SK-N-SH (cell line): ENCODE measurements around the gene BTBD9. TPM values are rescaled to one million over a fixed set of nuclear protein-coding genes. Genes with fewer than 3 reads are reported as not detected.

ENCODE experiments used
- CTCF ChIA-PET: fragments of 300-600, 350-600 bp; formaldehyde crosslinking; extraction: SDS; loops from one replicate; lab custom pipeline; 2021; lab: Yijun Ruan, JAX
- POLR2A ChIA-PET: fragments of 350-600 bp; sonication (Branson Sonifier 250); formaldehyde crosslinking; extraction: SDS; loops from one replicate; lab custom pipeline; 2020; ENCODE audit warnings: antibody characterized with exemption, inconsistent platforms; lab: Yijun Ruan, JAX
- DNase-seq: peaks from one replicate; pipeline ENCODE4 v3.0.0; 2012
- H2AFZ ChIP-seq: fragments of 200-600 bp; sonication (generic); 2 replicates; pipeline ENCODE4 v1.8.1; 2016; ENCODE audit warnings: antibody characterized with exemption, mild to moderate bottlenecking, low read depth
- H3F3A ChIP-seq: fragments of 200-600 bp; sonication (generic); replicated peaks from 2 replicates; pipeline ENCODE3; 2016; ENCODE audit warnings: antibody characterized with exemption, mild to moderate bottlenecking; ENCODE audit not compliant: insufficient read depth
- H3K27ac ChIP-seq, 2 experiments: fragments of 200-500 bp in 1 of 2; fragments of 200-600 bp in 1 of 2; sonication (Bioruptor generic) in 1 of 2; sonication (generic), shearing (Covaris generic) in 1 of 2; 2 replicates each; pipeline versions ENCODE4 v1.5.1 to v1.6.1; 2014 to 2016; ENCODE audit warnings: low read depth in 2 of 2, inconsistent platforms in 1 of 2, low read length in 1 of 2, mild to moderate bottlenecking in 1 of 2, mixed read lengths in 1 of 2
- H3K27me3 ChIP-seq: fragments of 200-600 bp; sonication (generic), shearing (Covaris generic); 2 replicates; pipeline ENCODE4 v1.6.1; 2016; ENCODE audit warnings: mixed run types; ENCODE audit not compliant: insufficient read depth
- H3K36me3 ChIP-seq, 2 experiments: fragments of 200-500 bp in 1 of 2; fragments of 200-600 bp in 1 of 2; sonication (Bioruptor generic) in 1 of 2; sonication (generic) in 1 of 2; replicated peaks in 1 of 2; 2 replicates each; pipeline versions ENCODE3 to v1.5.1; 2014 to 2016; ENCODE audit warnings: low read length in 1 of 2, mild to moderate bottlenecking in 1 of 2; ENCODE audit not compliant: insufficient read depth in 2 of 2, control insufficient read depth in 1 of 2
- H3K4me1 ChIP-seq, 2 experiments: fragments of 200-500 bp in 1 of 2; fragments of 200-600 bp in 1 of 2; sonication (Bioruptor generic) in 1 of 2; sonication (generic), shearing (Covaris generic) in 1 of 2; 2 replicates each; pipeline versions ENCODE4 v1.5.1 to v1.6.1; 2014 to 2016; ENCODE audit warnings: low read depth in 1 of 2, low read length in 1 of 2, mixed run types in 1 of 2; ENCODE audit not compliant: insufficient read depth in 2 of 2, control insufficient read depth in 1 of 2
- H3K4me2 ChIP-seq: fragments of 200-600 bp; sonication (generic), shearing (Covaris generic); 2 replicates; pipeline ENCODE4 v1.6.1; 2017; ENCODE audit warnings: mixed run types
- H3K4me3 ChIP-seq, 2 experiments: fragments of 200-500 bp in 1 of 2; fragments of 200-600 bp in 1 of 2; sonication (Bioruptor generic) in 1 of 2; sonication (generic), shearing (Covaris generic) in 1 of 2; 2 replicates each; pipeline versions ENCODE4 v1.5.1 to v1.8.1; 2014 to 2016; ENCODE audit warnings: low read depth in 2 of 2, inconsistent platforms in 1 of 2, low read length in 1 of 2, mild to moderate bottlenecking in 1 of 2, mixed read lengths in 1 of 2, moderate library complexity in 1 of 2
- H3K79me2 ChIP-seq: fragments of 200-600 bp; sonication (generic); 2 replicates; pipeline ENCODE4 v1.8.1; 2017; ENCODE audit warnings: mild to moderate bottlenecking; ENCODE audit not compliant: insufficient read depth
- H3K9ac ChIP-seq: fragments of 200-600 bp; sonication (generic); 2 replicates; pipeline ENCODE4 v1.6.1; 2017; ENCODE audit warnings: mixed run types
- H3K9me2 ChIP-seq: fragments of 200-600 bp; sonication (generic); 2 replicates; pipeline ENCODE4 v1.6.1; 2017; ENCODE audit warnings: mixed run types
- H3K9me3 ChIP-seq: fragments of 200-600 bp; sonication (generic); 2 replicates; pipeline ENCODE4 v1.6.1; 2017; ENCODE audit warnings: mixed run types, mild to moderate bottlenecking, moderate library complexity
- H4K20me1 ChIP-seq: fragments of 200-600 bp; sonication (generic); 2 replicates; pipeline ENCODE4 v1.6.1; 2017; ENCODE audit warnings: mild to moderate bottlenecking, mixed run types; ENCODE audit not compliant: insufficient read depth
- CTCF ChIP-seq: fragments of 200-600 bp; sonication (generic); IDR thresholded peaks from 2 replicates; pipeline ENCODE4 v1.6.1; 2017; ENCODE audit warnings: antibody characterized with exemption, mild to moderate bottlenecking, moderate library complexity
- ELF1 ChIP-seq: IDR thresholded peaks from 2 replicates; pipeline ENCODE4 v1.4.0; 2012
- EP300 ChIP-seq, 2 experiments: IDR thresholded peaks; 2 replicates each; pipeline versions ENCODE4 v1.4.0 to v1.6.1; 2012; ENCODE audit warnings: borderline replicate concordance in 1 of 2, low read depth in 1 of 2, low read length in 1 of 2
- FOXM1 ChIP-seq: IDR thresholded peaks from 2 replicates; pipeline ENCODE4 v1.4.0; 2012; ENCODE audit warnings: low read depth, mild to moderate bottlenecking
- GATA2 ChIP-seq: sonication (generic); formaldehyde crosslinking; IDR thresholded peaks from 2 replicates; pipeline ENCODE4 v1.5.0; 2020; ENCODE audit warnings: mild to moderate bottlenecking, missing genetic modification reagents
- MXI1 ChIP-seq: IDR thresholded peaks from 2 replicates; pipeline ENCODE4 v1.6.1; 2012; ENCODE audit warnings: mild to moderate bottlenecking, low read depth, low read length, improper control_type of control experiment
- NFIC ChIP-seq: IDR thresholded peaks from 2 replicates; pipeline ENCODE4 v1.4.0; 2012; ENCODE audit warnings: borderline replicate concordance
- NRF1 ChIP-seq: IDR thresholded peaks from 2 replicates; pipeline ENCODE4 v1.6.1; 2012; ENCODE audit warnings: low read depth, mild to moderate bottlenecking, low read length
- POLR2AphosphoS5 ChIP-seq: IDR thresholded peaks from 2 replicates; pipeline ENCODE4 v1.6.1; 2012; ENCODE audit warnings: low read depth, low read length
- RAD21 ChIP-seq: IDR thresholded peaks from 2 replicates; pipeline ENCODE4 v1.6.1; 2012; ENCODE audit warnings: mild to moderate bottlenecking, low read length
- RFX5 ChIP-seq: IDR thresholded peaks from 2 replicates; pipeline ENCODE4 v1.6.1; 2012; ENCODE audit warnings: mild to moderate bottlenecking, improper control_type of control experiment, low read length
- TAF1 ChIP-seq: IDR thresholded peaks from 2 replicates; pipeline ENCODE4 v1.6.1; 2012; ENCODE audit warnings: low read depth, mild to moderate bottlenecking, low read length, moderate library complexity, borderline replicate concordance
- TCF12 ChIP-seq: IDR thresholded peaks from 2 replicates; pipeline ENCODE4 v1.4.0; 2012
- USF1 ChIP-seq: IDR thresholded peaks from 2 replicates; pipeline ENCODE4 v1.4.0; 2012; ENCODE audit warnings: low read depth, borderline replicate concordance
- USF2 ChIP-seq: fragments of 150-350 bp; IDR thresholded peaks from 2 replicates; pipeline ENCODE4 v1.6.1; 2017; ENCODE audit warnings: antibody characterized with exemption, low read length, low read depth, borderline replicate concordance
- WGBS: methylation state at CpG from one replicate; pipeline ENCODE4 v1.1.6; 2017; ENCODE audit warnings: low lambda C conversion rate; 5-methylcytosine and 5-hydroxymethylcytosine counted together
- polyA plus RNA-seq, 3 experiments: library from polyadenylated mRNA; depleted of rRNA; stranded (reverse); fragments of >200 nt; gene quantifications; 2 replicates each; pipeline ENCODE4 v1.2.3, GENCODE V29; 2012

BTBD9 gene
- polyA plus RNA-seq, 1 of the 3 experiments (the other 2 are of a cell fraction): 2.2 TPM

GRCh38 chr6:38218235-38218634, 421.5 kb downstream of the BTBD9 start:
- Histone ChIP-seq H4K20me1 (no peaks in the 10 kb centered on the region), H3K4me2 (no peak overlapping the region), H3K9me2 (no peaks in the 10 kb centered on the region), H3K36me3 (no peaks in the 10 kb centered on the region), H3K79me2 (no peaks in the 10 kb centered on the region), H2AFZ (no peak overlapping the region), H3F3A (no peaks in the 10 kb centered on the region), H3K27me3 (no peaks in the 10 kb centered on the region), H3K9ac (no peak overlapping the region), H3K4me1 (peaks cover 0 to 23% of the 10 kb centered on the region in 2 experiments; a peak in 2 of 4 replicates), H3K4me3 (no peak overlapping the region), H3K9me3 (no peaks in the 10 kb centered on the region), H3K27ac (no peak overlapping the region)
- 100% methylated on average over 1 of the region's 1 CpG for WGBS
- ChIA-PET CTCF (interaction anchor here (2.7 kb wide), 1 partner anchor 9 kb away, joined by 9 read pairs; no protein-coding TSS in a partner anchor), POLR2A (no interaction called here)
- TF ChIP-seq ELF1 (no peak), FOXM1 (no peak), POLR2AphosphoS5 (no peak), RAD21 (no peak), NRF1 (no peak), NFIC (no peak), TAF1 (no peak)
- no peak for DNase-seq

GRCh38 chr6:38216451-38216850, 423.3 kb downstream of the BTBD9 start:
- H3K4me3 ChIP-seq: no peak overlapping the region
- whole genome bisulfite sequencing: 100% methylated on average over 3 of the region's 3 CpGs
- H3K4me2 ChIP-seq: no peak overlapping the region
- H3K9me2 ChIP-seq: no peaks in the 10 kb centered on the region
- H3K9ac ChIP-seq: no peak overlapping the region
- no peaks in the 10 kb centered on the region for H3F3A ChIP-seq
- peaks cover 9 to 38% of the 10 kb centered on the region in 2 experiments; a peak in 3 of 4 replicates for H3K4me1 ChIP-seq
- POLR2A ChIA-PET: no interaction called here
- no peaks in the 10 kb centered on the region for H3K27me3 ChIP-seq
- no peak for DNase-seq
- H4K20me1 ChIP-seq: no peaks in the 10 kb centered on the region
- H3K27ac ChIP-seq: no peak overlapping the region
- H3K36me3 ChIP-seq: no peaks in the 10 kb centered on the region
- no peak overlapping the region for H2AFZ ChIP-seq
- CTCF ChIA-PET: interaction anchor here (2.7 kb wide), 1 partner anchor 8 kb away, joined by 9 read pairs; no protein-coding TSS in a partner anchor
- H3K79me2 ChIP-seq: no peaks in the 10 kb centered on the region
- no peaks in the 10 kb centered on the region for H3K9me3 ChIP-seq
- TF ChIP-seq USF2 (no peak), GATA2 (no peak), TCF12 (no peak), CTCF (no peak), FOXM1 (no peak), EP300 (IDR thresholded peaks at IDR 0.05; ENCODE audit: borderline replicate concordance in 1 of 2, low read depth in 1 of 2, low read length in 1 of 2) (no peak), POLR2AphosphoS5 (no peak), USF1 (no peak), RFX5 (no peak), RAD21 (no peak), MXI1 (no peak), ELF1 (no peak)
- TF ChIP-seq, all 33 proteins: peak for 0
